GM18519 (cell line): ENCODE data around the gene POLD3.
"Not testable (repeated sequence)": the region's sequence is repeated elsewhere in the genome, so short reads cannot be mapped to it uniquely, and the experiment has no call there.

Source experiments
- ATAC-seq: cut with Tn5 transposase; IDR thresholded peaks from one replicate; pipeline ENCODE4 v1.9.1; 2021; ENCODE audit warnings: mild to moderate bottlenecking, moderate library complexity; ENCODE audit not compliant: unreplicated experiment, low FRiP score

POLD3 gene

DNA sequence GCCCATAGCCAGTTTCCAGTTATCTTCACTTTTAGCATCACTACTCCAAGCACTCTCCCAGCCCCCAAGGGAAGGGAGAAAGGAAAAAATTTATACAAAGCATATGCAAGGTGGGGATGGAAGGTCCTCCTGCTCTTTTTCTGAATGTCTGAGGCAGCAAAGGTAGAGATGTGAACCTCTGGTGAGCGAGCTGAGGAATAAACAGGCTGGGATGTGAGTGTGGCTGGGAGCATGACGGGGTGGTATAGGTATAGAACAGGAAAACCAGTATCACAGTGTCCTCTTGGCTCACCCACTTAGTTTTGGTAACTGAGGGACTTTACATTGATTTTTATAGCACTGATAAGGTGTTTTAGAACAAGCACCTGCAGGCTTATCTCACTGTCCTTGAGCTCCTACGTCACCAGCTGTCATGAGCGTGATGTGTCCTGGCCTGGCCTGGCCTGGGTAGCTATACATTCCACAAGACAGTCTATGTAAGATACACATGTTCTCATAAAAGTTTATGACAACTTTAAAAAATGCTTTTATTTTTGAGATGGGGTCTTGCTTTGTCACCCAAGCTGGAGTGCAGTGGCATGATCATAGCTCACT, 10.3 kb upstream of the POLD3 start:
- ATAC-seq, result no peak

DNA sequence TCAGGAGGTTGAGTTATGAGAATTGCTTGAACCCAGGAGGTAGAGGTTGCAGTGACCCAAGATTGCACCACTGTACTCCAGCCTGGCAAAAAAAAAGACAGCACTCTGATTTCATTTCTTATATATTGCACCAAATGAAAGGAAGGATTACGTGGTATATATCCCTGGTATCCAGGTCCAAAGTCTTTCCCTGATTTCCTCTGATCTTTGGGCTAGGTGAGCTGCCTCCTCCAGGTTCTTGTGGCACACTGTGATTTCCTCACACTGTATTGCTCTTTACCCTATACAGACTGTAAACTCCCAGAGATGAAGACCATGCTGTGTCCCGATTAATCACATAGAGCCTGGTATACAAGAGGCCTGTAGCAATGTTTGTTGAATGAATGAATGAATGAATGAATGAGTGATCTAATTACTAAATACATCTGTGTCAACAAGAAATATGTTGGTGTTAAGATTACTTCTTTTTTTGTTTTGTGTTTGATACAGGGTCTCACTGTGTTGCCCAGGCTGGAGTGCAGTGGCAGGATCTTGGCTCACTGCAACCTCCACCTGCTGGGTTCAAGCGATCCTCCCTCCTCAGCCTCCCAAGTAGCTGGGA, 9.3 kb upstream of the POLD3 start:
- no peak for ATAC-seq

DNA sequence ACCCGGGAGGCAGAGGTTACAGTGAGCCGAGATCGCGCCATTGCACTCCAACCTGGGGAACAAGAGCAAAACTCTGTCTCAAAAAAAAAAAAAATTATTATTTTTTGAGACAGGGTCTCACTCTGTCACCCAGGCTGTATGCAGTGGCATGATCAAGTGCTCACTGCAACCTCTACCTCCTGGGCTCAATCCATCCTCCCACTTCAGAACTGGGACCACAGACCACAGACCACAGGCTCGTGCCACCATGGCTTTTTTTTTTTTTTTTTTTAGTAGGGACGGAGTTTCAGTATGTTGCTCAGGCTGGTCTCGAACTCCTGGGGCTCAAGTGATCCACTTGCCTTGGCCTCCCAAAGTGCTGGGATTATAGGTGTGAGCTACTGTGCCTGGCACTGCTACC, 1.9 kb upstream of the POLD3 start:
- ATAC-seq, result not testable (repeated sequence)

DNA sequence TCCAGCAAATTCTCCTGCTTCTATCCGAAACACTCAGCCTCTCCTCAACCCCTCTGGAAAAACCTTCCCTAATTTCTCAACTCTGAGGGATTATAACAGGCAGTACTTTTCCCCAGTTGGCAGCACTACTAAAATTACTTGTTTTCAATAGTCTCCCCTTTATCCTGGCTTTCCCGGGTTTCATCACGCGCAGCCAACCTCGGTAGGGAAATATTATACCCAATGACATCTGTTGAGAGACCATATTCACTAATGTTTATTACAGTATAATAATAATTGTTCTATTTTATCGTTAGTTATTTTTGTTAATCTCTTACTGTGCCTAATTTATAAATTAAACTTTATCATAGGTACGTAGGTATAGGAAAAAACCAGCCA, 330 bp upstream of the POLD3 start:
- no peak for ATAC-seq

DNA sequence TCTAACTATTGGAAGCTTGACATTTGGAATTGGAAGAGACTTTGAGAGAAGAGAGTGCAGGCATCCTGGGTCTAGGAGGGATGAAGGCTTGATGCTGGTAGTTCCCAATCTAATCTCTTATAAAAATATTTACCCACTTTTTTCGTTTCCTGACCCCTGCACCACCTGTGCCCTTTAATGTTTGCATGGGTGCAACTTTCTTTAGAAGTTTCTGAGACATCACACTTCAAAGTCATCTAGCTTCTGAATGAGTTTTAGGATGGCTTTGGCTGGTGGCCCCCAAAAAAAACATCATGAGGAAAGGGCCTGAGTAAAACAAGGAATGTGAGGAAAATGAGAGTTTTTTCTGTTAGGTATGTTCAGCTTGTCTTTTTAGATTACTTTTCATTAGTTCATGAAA, 1.1 kb downstream of the POLD3 start:
- ATAC-seq, result no peak

DNA sequence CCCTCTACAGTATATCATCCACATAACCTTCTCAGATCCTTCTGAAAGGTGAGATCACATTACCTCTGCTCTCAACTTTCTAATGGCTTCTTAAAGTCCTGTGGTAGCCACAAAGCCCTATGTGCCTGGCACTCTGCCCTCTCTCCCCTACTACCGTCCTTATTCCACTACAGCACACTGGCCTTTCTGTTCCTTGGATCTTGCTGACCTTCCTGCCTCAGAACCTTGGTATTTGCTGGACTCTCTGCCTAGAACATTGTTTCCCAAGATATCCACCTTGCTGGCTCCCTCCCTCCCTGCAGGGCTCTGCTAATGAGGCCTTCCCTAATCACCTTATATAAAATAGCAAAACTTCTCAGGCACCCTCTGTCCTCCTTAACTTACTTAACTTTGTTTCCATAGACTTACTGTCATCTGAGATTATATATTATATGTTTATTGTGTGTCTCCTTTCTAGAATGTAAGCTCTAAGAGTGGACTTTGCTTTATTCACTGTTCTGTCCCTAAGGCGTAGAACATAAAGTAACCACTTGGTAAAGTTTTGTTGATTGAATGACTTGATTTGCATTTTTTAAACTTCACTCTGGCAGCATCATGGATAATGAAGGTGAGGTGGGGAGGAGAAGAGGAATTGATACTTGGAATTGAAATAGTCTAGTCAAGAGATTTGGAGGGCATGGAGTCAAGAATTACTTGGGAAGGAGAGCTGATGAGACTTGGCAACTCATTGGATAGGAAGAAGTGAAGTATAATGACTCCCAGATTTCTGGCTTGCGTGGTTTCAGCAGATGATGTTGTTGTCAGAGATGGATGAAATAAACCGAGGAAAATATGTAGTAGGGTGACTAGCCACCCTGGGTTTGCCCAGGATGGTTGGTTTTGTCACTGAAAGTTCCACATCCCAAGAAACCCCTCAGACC, 10.5 kb downstream of the POLD3 start:
- ATAC-seq, result no peak

DNA sequence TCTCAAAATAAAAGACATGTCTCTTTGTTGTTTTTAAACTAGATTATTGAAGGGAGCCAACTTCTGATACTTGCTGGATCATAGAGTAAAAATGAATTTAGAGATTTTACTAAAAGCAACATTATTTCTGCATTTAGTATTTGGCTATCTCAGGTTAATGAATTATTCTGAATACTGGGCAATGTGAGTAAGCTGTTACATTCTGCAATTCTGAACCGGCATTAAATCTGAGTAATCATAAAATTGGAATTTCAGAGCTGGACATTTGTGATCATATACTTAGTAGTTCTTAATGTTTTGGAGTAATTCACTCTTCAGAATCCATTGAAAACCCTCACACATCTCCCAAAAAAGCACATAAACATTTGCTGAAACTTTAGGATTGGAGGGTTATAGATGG, 11.5 kb downstream of the POLD3 start:
- ATAC-seq, result no peak

DNA sequence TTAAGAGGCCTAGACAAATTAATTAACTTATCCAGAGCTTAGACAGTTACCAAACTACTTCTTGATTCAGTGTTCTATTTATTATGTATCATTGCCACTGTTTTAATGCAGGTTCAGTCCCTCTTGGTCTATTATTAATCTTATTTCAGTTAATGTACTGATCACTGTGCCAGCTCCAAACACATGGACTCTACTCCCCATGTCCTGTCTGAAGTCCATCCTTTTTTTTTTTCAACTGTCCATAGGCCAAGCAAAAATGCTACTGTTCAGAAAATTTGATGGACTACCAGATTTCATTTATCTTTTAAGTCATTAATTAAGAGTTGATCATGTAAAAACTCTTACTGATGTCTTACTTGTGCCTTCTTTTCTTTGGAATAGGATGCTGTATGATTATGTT, 11.9 kb downstream of the POLD3 start:
- no peak for ATAC-seq

DNA sequence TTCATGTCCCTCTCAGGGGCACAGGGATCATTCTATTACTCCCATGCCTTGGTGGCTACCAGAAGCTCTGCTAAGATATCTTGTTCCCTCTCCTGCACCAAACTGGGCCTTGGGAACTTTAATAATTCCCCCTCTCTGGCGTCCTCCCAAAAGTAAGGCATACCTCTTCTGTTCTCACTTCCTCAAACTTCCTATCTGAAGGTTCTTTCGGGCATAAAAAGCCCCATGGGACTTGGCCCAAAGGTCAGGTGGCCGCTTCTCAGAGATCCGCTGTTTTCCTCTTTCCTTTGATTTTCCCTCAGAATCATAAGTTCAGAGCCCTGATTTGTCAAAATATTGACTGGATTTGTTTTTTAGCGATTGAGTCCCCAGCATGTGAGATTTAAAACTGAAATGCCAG, 13.0 kb downstream of the POLD3 start:
- no peak for ATAC-seq

DNA sequence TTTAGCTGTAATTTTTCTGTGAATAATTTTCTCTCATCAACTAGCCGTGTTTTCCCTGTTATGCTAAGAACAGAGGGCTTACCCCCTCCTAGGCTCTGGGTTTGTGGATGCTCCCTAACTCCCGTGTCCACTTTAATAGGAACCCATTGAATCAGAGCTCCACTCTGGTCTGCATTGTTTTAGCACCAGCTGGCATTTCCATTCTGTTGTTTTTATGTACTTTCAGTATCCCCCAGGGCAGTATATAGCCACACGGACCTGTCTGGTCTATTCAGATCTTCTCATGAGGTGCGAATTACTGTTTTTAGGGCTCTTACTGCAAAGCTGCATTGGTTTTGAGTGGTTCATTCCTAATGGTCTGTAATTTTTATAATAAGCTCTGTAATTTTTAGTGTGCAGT, 16.0 kb downstream of the POLD3 start:
- ATAC-seq, result no peak

DNA sequence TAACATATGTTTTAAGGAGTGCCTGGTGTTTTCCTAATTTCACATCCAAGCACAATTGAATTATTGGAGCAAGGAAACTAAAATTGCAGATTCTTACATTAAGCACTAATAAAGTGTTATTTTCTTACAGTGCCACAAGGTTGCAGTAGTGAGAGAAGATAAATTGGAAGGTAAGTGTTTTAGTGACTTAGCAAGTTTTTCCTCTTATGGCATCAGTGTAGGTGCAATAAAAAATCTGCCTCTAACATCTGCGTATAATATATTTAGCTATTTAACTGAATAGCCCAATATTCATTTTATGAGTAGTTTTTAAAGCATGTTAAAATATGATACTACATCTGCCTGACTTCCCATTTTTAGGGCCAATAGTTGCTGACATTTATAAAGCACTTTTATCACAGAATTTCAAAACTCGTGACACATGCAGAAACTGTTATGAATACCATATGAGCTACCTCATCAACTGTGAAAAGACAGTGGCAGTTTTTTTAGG, 19.0 kb downstream of the POLD3 start:
- ATAC-seq, result no peak

DNA sequence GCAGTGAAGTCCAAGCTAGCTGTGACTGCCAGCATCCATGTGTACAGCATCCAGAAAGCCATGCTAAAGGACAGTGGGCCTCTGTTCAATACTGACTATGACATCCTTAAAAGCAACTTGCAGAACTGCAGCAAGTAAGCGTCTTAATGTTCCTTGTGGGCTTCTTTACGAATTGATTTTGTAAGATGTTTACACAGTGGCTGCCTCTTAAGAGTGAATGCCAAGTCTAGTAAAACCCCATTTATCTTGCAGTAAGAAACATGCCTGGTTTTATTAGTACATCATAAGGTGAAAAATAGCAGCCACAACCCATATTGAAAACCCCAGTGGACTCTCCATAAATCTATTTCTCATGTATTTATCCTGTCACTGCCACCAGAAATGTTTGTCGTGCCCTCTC, 20.5 kb downstream of the POLD3 start:
- no peak for ATAC-seq

DNA sequence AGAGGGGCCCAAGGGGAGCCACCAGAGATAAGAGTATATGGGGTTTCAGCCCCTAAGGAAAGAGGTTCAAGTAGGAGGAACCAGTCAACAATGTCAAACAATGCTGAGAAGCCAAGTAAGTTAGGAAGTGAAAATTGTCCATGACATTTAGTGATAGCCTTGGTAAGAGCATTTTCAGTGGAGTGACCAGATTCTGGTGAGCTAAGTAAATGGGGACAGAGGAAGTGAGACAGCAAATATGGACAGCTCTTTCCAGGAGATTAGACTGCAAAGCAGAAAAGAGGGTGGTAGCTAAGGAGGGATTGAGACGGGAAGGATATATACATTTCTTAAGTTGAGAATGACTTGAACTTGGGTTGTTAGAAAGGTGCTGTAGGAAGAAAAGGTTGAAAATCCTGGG, 22.9 kb downstream of the POLD3 start:
- ATAC-seq, result no peak

DNA sequence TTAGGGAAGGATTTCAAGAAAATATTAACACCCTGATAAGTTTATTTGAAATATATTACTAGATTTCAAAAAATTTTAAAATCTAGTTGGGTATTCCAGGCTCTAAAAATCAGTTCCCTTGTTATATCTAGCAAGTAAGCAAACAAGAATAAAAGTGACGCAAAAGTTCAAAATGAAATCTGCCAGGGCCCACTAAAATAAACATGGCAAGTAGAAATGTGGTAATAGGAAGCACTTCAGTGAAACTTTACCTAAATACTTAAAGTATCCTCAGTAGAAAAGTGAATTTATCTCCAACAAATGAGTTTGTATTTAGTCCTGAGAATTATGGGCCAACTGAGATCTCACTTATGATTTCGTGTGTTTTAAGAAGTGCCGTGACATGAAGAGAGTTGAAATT, 23.6 kb downstream of the POLD3 start:
- ATAC-seq, result no peak

DNA sequence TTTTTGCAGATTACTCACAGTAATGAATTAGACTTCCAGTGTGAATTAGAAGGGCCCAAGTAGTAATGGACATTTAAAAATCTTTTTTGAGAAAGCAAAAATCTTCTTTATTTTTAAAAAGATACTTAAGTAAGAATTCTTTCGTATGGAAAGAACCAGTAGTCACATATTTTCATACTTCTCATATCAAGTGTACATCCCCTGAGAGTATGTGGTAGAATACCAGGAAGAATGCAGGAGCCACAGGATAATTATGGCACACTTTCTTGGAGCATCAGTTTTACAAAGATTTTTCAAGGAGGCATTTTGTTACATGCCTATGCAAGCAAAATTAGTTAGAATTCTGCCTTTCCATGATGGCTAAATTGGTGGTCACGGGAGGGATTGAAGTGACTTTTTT, 28.1 kb downstream of the POLD3 start:
- ATAC-seq, result no peak

DNA sequence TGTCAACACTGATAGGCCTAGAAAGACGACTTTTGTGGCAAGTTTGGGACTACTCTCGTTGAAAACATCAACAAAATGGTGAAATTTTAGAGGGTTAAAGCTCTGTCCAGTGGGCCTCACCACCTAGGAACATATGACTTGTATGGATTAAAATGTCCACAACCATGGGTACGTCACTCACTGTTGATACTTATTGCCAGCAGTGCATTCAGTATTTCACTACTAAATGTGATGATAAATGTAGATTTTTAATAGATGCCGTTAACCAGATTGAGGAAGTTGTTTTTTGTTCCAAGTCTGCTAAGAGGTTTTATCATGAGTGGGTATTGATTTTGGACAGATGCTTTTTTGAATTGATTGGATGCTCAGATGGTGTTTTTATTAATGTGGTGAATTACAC, 33.7 kb downstream of the POLD3 start:
- no peak for ATAC-seq

DNA sequence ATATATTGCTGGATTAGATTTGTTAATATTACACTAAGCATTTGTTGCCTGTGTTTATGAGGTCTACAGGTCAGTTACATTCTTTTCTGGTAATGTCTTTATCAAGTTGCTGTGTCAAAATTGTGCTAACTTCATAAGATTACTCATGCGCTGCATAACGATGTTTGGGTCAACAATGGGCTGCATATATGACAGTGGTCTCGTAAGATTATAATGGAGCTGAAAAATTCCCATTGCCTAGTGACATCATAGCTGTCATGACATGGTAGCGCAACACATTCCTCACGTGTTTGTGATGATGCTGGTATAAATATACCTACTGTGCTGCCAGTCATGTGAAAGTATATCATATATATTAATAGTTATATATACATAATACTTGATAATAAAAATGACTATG, 34.2 kb downstream of the POLD3 start:
- ATAC-seq, result no peak

DNA sequence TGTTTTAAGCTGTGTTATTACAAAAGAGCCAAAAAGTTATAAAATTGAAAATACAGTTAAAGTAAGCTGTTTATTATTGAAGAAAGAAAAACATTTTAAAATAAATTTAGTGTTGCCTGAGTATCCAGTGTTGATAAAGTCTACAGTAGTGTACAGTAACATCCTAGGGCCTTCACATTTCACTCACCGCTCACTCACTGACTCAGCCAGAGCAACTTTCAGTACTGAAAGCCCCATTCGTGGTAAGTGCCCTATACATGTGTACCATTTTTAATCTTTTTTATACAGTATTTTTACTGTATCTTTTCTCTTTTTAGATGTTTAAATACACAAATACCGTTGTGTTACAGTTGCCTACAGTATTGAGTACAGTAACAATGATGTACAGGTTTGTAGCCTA, 35.0 kb downstream of the POLD3 start:
- ATAC-seq, result no peak

DNA sequence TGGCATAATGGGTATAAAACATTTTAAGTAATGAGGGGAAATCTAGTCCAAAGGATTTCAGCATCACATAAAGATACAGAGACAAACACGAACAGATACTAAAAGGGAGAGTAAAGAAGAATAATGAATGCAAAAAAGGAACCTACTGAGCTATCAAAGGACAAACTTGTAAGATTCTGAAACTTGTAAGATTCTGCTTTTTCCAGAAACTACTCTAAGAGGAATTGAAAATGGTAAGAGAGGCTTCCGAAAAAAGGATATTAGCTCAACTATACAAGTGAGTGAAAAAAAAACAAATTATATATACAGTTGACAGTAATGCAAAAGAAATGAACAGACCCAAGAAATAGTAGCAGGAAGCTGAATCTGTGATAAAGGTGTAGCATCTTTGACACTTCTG, 37.7 kb downstream of the POLD3 start:
- ATAC-seq, result no peak

DNA sequence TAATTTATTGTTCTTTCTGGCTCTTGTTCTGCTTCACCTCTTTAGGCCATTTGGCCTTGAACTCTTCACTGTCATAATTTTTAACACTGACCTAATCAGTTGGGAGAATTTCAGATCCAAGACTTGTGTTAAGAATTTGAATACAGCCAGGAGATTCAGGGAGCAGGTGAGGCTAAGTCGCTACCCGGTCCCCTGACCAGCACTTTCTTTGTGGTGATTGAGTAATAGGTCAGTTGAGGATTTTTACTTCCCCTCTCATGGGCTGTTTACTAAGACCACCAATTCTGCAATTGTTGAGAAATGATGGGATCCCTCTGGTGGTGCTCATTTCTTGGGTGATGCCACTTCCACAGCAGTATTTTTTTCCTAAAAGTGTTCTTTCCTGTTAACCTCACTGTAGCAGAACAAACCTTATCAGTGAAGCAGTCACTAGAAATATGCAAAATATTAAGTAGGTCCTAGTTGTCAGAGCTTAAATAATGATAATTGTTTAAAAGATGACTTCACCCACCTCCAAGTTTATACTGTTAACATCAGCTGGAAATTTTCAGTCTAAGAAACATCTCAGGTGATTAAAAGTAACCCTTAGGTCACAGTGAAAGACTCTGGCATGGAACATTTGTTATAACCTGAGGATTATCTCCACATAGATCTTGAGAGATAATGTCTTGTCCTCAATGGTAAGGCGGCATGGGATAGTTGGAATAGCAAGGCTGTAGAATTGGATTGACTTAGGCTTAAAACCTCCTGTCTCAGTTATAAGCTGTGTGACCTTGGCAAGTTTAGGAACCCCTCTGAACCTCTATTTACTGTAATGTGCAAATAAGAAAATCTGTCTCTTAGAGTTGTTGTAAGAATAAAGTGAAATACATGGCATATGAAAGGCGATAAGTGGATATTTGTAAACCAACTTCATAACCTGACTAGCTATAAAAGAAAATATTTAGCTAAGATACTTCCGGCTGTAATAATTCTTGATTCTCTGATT, 41.3 kb downstream of the POLD3 start:
- ATAC-seq, result no peak

DNA sequence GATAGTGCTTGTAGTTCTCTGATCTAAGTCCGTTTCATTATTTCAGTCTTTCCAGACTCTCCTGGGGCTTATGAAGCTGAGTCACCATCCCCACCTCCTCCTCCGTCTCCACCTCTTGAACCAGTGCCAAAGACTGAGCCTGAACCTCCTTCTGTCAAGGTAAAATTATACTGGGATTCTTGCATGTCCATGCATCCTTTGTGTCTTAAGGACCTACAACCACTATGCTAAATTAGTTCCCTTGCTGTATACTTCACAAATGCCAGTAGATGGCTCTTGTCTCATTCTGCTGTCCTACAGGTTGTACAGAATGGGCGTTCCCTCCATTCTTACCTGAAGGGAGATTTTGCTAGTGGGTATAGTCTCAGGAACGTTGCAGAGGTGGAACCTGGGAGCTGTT, 42.2 kb downstream of the POLD3 start:
- no peak for ATAC-seq
